GM19099 (cell line): ENCODE measurements around the gene DTHD1.

Source experiments
- POLR2A ChIP-seq: IDR thresholded peaks from 3 replicates; pipeline ENCODE4 v1.6.1; 2011; ENCODE audit warnings: low read depth; ENCODE audit not compliant: insufficient read length; ENCODE audit errors: extremely low read depth

Gene DTHD1

GRCh38 chr4:36288731-36289426 lies 7.5 kb downstream of the DTHD1 start:
- no peak for TF ChIP-seq POLR2A

GRCh38 chr4:36290641-36291040 lies 9.2 kb downstream of the DTHD1 start:
- TF ChIP-seq POLR2A = no peak

GRCh38 chr4:36292556-36293188 lies 11.3 kb downstream of the DTHD1 start:
- no peak for TF ChIP-seq POLR2A

GRCh38 chr4:36301127-36301526 lies 19.7 kb downstream of the DTHD1 start:
- TF ChIP-seq POLR2A = no peak

- no peak for TF ChIP-seq POLR2A
These were observed 22.2 kb downstream of the DTHD1 start for GRCh38 chr4:36303426-36304137.

- TF ChIP-seq POLR2A = no peak
These were observed 22.8 kb downstream of the DTHD1 start for GRCh38 chr4:36304138-36304681.

GRCh38 chr4:36308150-36308549 lies 26.7 kb downstream of the DTHD1 start:
- TF ChIP-seq POLR2A = no peak

GRCh38 chr4:36310216-36310615 lies 28.8 kb downstream of the DTHD1 start:
- no peak for TF ChIP-seq POLR2A

- no peak for TF ChIP-seq POLR2A
These were observed 29.4 kb downstream of the DTHD1 start for GRCh38 chr4:36310793-36311192.

GRCh38 chr4:36312511-36312910 lies 31.1 kb downstream of the DTHD1 start:
- no peak for TF ChIP-seq POLR2A

- TF ChIP-seq POLR2A = no peak
These were observed 31.9 kb downstream of the DTHD1 start for GRCh38 chr4:36313301-36313700.

- TF ChIP-seq POLR2A = no peak
These were observed 32.3 kb downstream of the DTHD1 start for GRCh38 chr4:36313703-36314102.

- TF ChIP-seq POLR2A = no peak
These were observed 35.2 kb downstream of the DTHD1 start for GRCh38 chr4:36316607-36317006.

GRCh38 chr4:36317721-36318120 lies 36.3 kb downstream of the DTHD1 start:
- TF ChIP-seq POLR2A = no peak

- TF ChIP-seq POLR2A = no peak
These were observed 38.9 kb downstream of the DTHD1 start for GRCh38 chr4:36320117-36320896.
